ENCODE measurements around the gene DSC3. TPM values are rescaled to one million over a fixed set of nuclear protein-coding genes. Genes with fewer than 3 reads are reported as not detected.

DSC3 gene
- total and polyA plus RNA-seq, 4 donors: under 0.01 to 0.06 (median 0.05) TPM; not detected in 1

DNA sequence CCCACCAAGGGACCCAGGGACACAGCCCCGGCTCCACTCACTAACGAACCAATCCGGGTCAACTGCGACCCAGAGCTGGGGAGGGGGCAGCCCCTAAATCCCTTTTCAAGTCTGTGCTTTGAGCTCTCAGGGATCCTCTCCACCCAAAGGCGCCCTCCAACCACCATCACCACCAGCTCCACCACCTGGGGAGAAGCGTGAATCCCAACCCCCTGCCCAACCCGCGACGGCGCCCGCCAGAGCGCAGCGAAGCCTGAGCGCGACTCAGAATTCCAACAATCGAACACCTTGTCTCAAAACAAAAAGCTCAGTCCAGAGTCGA is 497 bp downstream of the DSC3 start:
- Histone ChIP-seq H3K4me3 (ENCODE audit: low read depth in 1 of 3, low read length in 3 of 3) (peak overlapping the region; percentile 11 to 45 (median 36)), H3K9me3 (ENCODE audit: control insufficient read depth in 4 of 4, low read length in 3 of 4) (peaks cover 0 to 11% (median under 1%) of the 10 kb centered on the region in 4 donors), H3K9ac (ENCODE audit: low read depth in 1 of 2, low read length in 2 of 2) (no peak overlapping the region), H3K36me3 (ENCODE audit: control insufficient read depth in 4 of 4, insufficient read depth in 3 of 4, low read depth in 1 of 4, low read length in 3 of 4) (no peaks in the 10 kb centered on the region), H3K27me3 (ENCODE audit: control insufficient read depth in 4 of 4, insufficient read depth in 4 of 4, low read length in 3 of 4) (peaks cover 0 to 30% (median 11%) of the 10 kb centered on the region in 4 donors), H3K27ac (ENCODE audit: low read depth in 1 of 2, low read length in 2 of 2) (no peak overlapping the region), H3K4me1 (ENCODE audit: control insufficient read depth in 4 of 4, insufficient read depth in 4 of 4, low read length in 3 of 4) (peaks cover 19 to 24% (median 20%) of the 10 kb centered on the region in 4 donors)
- no peak for DNase-seq (ENCODE audit: low spot score)
- TF ChIP-seq TAF1 (conservative IDR thresholded peaks at IDR 0.05): no peak
- TF ChIP-seq, protein P1, sequence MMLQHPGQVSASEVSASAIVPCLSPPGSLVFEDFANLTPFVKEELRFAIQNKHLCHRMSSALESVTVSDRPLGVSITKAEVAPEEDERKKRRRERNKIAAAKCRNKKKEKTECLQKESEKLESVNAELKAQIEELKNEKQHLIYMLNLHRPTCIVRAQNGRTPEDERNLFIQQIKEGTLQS (IDR thresholded peaks at IDR 0.05): no peak
- 9% methylated on average over 17 of the region's 17 CpGs for WGBS

DNA sequence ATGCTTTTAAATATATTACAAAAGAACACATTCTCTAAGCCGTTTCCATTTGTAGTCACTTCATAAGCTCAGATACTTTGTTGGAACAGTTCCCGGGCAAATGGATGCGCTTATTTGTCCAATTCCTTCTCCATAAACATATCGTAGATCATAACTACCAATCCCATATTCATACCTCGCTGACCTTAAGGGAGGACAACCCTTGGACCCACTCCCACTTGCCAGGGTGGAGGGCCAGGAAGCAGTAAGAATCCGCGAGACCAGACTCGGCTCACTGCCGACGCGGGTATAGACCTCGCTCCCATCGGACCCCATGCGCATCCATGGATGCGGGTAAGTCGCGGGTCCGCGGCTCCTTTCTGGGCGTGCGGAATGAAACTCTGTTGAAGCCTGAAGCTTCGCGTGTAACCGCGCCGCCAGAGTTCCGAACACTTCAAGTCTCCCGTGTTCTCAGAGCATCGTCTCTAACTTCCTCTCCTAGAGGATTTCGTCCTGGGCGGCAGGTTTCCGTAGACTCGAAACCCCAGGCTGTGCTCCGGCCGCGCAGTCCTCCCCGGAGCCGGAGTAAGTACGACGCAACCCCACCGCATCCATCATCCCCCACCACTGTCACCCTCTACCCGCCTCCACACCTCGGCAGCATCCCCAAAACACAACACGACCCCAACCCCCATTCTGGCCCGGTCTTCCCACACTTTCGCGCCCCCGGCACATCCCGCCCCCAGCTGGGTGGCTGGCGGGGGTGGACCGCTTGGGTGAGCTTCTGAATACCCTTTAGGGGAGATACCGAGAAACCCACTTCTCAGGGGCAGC is 1.1 kb downstream of the DSC3 start:
- Histone ChIP-seq H3K9ac (ENCODE audit: low read depth in 1 of 2, low read length in 2 of 2) (no peak overlapping the region), H3K4me3 (ENCODE audit: low read depth in 1 of 3, low read length in 3 of 3) (peak overlapping the region in 1 of 3 donors; percentile 45), H3K36me3 (ENCODE audit: control insufficient read depth in 4 of 4, insufficient read depth in 3 of 4, low read depth in 1 of 4, low read length in 3 of 4) (no peaks in the 10 kb centered on the region), H3K27ac (ENCODE audit: low read depth in 1 of 2, low read length in 2 of 2) (no peak overlapping the region), H3K4me1 (ENCODE audit: control insufficient read depth in 4 of 4, insufficient read depth in 4 of 4, low read length in 3 of 4) (peaks cover 19 to 24% (median 20%) of the 10 kb centered on the region in 4 donors), H3K27me3 (ENCODE audit: control insufficient read depth in 4 of 4, insufficient read depth in 4 of 4, low read length in 3 of 4) (peaks cover 0 to 30% (median 11%) of the 10 kb centered on the region in 4 donors), H3K9me3 (ENCODE audit: control insufficient read depth in 4 of 4, low read length in 3 of 4) (peaks cover 0 to 11% (median under 1%) of the 10 kb centered on the region in 4 donors)
- TF ChIP-seq JUND (IDR thresholded peaks at IDR 0.05): no peak
- TF ChIP-seq, protein P2, sequence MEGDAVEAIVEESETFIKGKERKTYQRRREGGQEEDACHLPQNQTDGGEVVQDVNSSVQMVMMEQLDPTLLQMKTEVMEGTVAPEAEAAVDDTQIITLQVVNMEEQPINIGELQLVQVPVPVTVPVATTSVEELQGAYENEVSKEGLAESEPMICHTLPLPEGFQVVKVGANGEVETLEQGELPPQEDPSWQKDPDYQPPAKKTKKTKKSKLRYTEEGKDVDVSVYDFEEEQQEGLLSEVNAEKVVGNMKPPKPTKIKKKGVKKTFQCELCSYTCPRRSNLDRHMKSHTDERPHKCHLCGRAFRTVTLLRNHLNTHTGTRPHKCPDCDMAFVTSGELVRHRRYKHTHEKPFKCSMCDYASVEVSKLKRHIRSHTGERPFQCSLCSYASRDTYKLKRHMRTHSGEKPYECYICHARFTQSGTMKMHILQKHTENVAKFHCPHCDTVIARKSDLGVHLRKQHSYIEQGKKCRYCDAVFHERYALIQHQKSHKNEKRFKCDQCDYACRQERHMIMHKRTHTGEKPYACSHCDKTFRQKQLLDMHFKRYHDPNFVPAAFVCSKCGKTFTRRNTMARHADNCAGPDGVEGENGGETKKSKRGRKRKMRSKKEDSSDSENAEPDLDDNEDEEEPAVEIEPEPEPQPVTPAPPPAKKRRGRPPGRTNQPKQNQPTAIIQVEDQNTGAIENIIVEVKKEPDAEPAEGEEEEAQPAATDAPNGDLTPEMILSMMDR (IDR thresholded peaks at IDR 0.05; ENCODE audit: low read depth, low read length, missing input control): no peak
- 7% methylated on average over 52 of the region's 52 CpGs for WGBS
- DNase-seq (ENCODE audit: low spot score): no peak

DNA sequence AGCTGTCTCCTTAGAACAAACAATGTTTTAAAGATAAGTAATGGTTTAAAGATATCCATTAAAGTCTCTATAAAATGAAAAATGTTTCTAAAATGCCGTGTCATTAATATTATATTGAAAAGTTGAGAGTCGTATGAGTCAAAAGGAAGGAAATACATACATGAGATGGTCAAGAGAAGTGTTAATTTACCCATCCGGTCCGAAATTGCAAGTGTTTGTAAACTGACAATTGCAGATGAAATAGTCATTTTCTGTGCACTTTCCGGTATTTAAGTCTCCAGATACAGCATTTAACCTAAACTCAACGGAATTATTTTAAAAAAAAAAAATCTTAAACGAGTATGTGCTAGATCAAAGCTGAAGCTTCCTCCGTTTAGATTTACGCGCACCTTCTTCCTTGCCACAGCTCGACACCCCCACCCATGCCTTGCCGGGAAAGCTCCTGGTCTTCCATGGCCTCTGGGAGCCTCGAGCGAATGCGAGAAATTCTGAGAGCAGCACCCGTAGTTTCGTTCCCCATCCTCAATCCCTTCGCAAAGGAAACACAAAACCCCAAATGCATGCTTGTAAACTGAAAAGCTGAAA is 1.8 kb downstream of the DSC3 start:
- DNase-seq (ENCODE audit: low spot score): no peak
- no peak overlapping the region for H3K9ac ChIP-seq (ENCODE audit: low read depth in 1 of 2, low read length in 2 of 2)
- H3K36me3 ChIP-seq (ENCODE audit: control insufficient read depth in 4 of 4, insufficient read depth in 3 of 4, low read depth in 1 of 4, low read length in 3 of 4): no peaks in the 10 kb centered on the region
- peaks cover 19 to 24% (median 20%) of the 10 kb centered on the region in 4 donors for H3K4me1 ChIP-seq (ENCODE audit: control insufficient read depth in 4 of 4, insufficient read depth in 4 of 4, low read length in 3 of 4)
- H3K27me3 ChIP-seq (ENCODE audit: control insufficient read depth in 4 of 4, insufficient read depth in 4 of 4, low read length in 3 of 4): peaks cover 0 to 30% (median 11%) of the 10 kb centered on the region in 4 donors
- no peak overlapping the region for H3K27ac ChIP-seq (ENCODE audit: low read depth in 1 of 2, low read length in 2 of 2)
- peak overlapping the region in 1 of 3 donors; percentile 10 for H3K4me3 ChIP-seq (ENCODE audit: low read depth in 1 of 3, low read length in 3 of 3)
- 12% methylated on average over 18 of the region's 18 CpGs for WGBS
- peaks cover 0 to 11% (median under 1%) of the 10 kb centered on the region in 4 donors for H3K9me3 ChIP-seq (ENCODE audit: control insufficient read depth in 4 of 4, low read length in 3 of 4)
- TF ChIP-seq GABPA (IDR thresholded peaks at IDR 0.05 in 1 of 2, conservative IDR thresholded peaks at IDR 0.05 in 1 of 2) (no peak), FOXA1 (IDR thresholded peaks at IDR 0.05) (no peak), EGR1 (IDR thresholded peaks at IDR 0.05; ENCODE audit: low read depth in 2 of 2) (no peak), NR2F2 (IDR thresholded peaks at IDR 0.05) (no peak), YY1 (IDR thresholded peaks at IDR 0.05) (no peak), HNF4G (IDR thresholded peaks at IDR 0.05) (no peak), RAD21 (IDR thresholded peaks at IDR 0.05) (no peak), FOXA2 (IDR thresholded peaks at IDR 0.05) (no peak), JUND (IDR thresholded peaks at IDR 0.05) (no peak), SP1 (IDR thresholded peaks at IDR 0.05) (no peak)
- TF ChIP-seq, protein P3, sequence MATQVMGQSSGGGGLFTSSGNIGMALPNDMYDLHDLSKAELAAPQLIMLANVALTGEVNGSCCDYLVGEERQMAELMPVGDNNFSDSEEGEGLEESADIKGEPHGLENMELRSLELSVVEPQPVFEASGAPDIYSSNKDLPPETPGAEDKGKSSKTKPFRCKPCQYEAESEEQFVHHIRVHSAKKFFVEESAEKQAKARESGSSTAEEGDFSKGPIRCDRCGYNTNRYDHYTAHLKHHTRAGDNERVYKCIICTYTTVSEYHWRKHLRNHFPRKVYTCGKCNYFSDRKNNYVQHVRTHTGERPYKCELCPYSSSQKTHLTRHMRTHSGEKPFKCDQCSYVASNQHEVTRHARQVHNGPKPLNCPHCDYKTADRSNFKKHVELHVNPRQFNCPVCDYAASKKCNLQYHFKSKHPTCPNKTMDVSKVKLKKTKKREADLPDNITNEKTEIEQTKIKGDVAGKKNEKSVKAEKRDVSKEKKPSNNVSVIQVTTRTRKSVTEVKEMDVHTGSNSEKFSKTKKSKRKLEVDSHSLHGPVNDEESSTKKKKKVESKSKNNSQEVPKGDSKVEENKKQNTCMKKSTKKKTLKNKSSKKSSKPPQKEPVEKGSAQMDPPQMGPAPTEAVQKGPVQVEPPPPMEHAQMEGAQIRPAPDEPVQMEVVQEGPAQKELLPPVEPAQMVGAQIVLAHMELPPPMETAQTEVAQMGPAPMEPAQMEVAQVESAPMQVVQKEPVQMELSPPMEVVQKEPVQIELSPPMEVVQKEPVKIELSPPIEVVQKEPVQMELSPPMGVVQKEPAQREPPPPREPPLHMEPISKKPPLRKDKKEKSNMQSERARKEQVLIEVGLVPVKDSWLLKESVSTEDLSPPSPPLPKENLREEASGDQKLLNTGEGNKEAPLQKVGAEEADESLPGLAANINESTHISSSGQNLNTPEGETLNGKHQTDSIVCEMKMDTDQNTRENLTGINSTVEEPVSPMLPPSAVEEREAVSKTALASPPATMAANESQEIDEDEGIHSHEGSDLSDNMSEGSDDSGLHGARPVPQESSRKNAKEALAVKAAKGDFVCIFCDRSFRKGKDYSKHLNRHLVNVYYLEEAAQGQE (IDR thresholded peaks at IDR 0.05): no peak
- TF ChIP-seq, protein P2 (IDR thresholded peaks at IDR 0.05; ENCODE audit: low read depth, low read length, missing input control): no peak
- TF ChIP-seq, protein P4, sequence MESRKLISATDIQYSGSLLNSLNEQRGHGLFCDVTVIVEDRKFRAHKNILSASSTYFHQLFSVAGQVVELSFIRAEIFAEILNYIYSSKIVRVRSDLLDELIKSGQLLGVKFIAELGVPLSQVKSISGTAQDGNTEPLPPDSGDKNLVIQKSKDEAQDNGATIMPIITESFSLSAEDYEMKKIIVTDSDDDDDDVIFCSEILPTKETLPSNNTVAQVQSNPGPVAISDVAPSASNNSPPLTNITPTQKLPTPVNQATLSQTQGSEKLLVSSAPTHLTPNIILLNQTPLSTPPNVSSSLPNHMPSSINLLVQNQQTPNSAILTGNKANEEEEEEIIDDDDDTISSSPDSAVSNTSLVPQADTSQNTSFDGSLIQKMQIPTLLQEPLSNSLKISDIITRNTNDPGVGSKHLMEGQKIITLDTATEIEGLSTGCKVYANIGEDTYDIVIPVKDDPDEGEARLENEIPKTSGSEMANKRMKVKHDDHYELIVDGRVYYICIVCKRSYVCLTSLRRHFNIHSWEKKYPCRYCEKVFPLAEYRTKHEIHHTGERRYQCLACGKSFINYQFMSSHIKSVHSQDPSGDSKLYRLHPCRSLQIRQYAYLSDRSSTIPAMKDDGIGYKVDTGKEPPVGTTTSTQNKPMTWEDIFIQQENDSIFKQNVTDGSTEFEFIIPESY (IDR thresholded peaks at IDR 0.05): no peak
- TF ChIP-seq, protein P5, sequence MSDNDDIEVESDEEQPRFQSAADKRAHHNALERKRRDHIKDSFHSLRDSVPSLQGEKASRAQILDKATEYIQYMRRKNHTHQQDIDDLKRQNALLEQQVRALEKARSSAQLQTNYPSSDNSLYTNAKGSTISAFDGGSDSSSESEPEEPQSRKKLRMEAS (IDR thresholded peaks at IDR 0.05): no peak

All from liver (tissue), 9 donors.